Loucy (cell line): ENCODE measurements around the gene PITX3.
A peak's percentile ranks its signal among the peaks of the same experiment; 100 is the strongest.

Source experiments
- CTCF ChIP-seq: fragments of 200-600 bp; sonication (generic); conservative IDR thresholded peaks from 2 replicates; pipeline ENCODE4 v1.5.1; 2014; ENCODE audit warnings: mild to moderate bottlenecking, antibody characterized with exemption, low read length
- EZH2phosphoT487 ChIP-seq: fragments of 200-600 bp; IDR thresholded peaks from 2 replicates; pipeline ENCODE4 v1.6.1; 2018; ENCODE audit warnings: antibody characterized with exemption, mild to moderate bottlenecking, moderate library complexity, borderline replicate concordance

- peak; percentile 86 for TF ChIP-seq CTCF
- TF ChIP-seq EZH2phosphoT487 = no peak
These were observed 11.5 kb downstream of the PITX3 start for GRCh38 chr10:102229810-102230263.
